Fibroblast of lung (primary cell): ENCODE data around the gene ADAM10. TPM values are rescaled to one million over a fixed set of nuclear protein-coding genes. Genes with fewer than 3 reads are reported as not detected.
"Not testable (repeated sequence)": the region's sequence is repeated elsewhere in the genome, so short reads cannot be mapped to it uniquely, and the experiment has no call there.

Experiments
- DNase-seq, 2 donors: peaks; one replicate each; pipeline versions ENCODE4 v3.0.0 to v3.0.0-alpha.2; 2010; ENCODE audit warnings: low read depth in 2 of 2
- H2AFZ ChIP-seq: 2 replicates; pipeline ENCODE4 v1.5.1; 2012; ENCODE audit warnings: low read length, control low read depth, inconsistent platforms
- H3K27ac ChIP-seq: 2 replicates; pipeline ENCODE4 v1.5.1; 2011; ENCODE audit warnings: low read length, control low read depth; ENCODE audit not compliant: insufficient read depth
- H3K27me3 ChIP-seq: 2 replicates; pipeline ENCODE4 v1.5.1; 2011; ENCODE audit warnings: mild to moderate bottlenecking, low read length; ENCODE audit not compliant: control insufficient read depth, insufficient read depth
- H3K36me3 ChIP-seq: 2 replicates; pipeline ENCODE4 v1.5.1; 2011; ENCODE audit warnings: low read length; ENCODE audit not compliant: control insufficient read depth, insufficient read depth
- H3K4me1 ChIP-seq: 2 replicates; pipeline ENCODE4 v1.5.1; 2011; ENCODE audit warnings: low read length; ENCODE audit not compliant: control insufficient read depth, insufficient read depth; ENCODE audit errors: extremely low read depth
- H3K4me2 ChIP-seq: 2 replicates; pipeline ENCODE4 v1.5.1; 2011; ENCODE audit warnings: low read length, control low read depth; ENCODE audit not compliant: insufficient read depth; ENCODE audit errors: extremely low read depth
- H3K4me3 ChIP-seq, 4 experiments: fragments of 200-600 bp in 1 of 4; sonication (generic) in 1 of 4; replicated peaks in 1 of 4; 2 replicates each; pipeline ENCODE4 v1.5.1; 2011 to 2016; ENCODE audit warnings: low read length in 4 of 4, low read depth in 3 of 4, mild to moderate bottlenecking in 3 of 4, control low read depth in 2 of 4, inconsistent platforms in 1 of 4, mixed read lengths in 1 of 4; ENCODE audit not compliant: insufficient read depth in 1 of 4; ENCODE audit errors: control extremely low read depth in 1 of 4
- H3K79me2 ChIP-seq: 2 replicates; pipeline ENCODE4 v1.5.1; 2012; ENCODE audit warnings: mild to moderate bottlenecking, low read length, inconsistent platforms; ENCODE audit not compliant: control insufficient read depth, insufficient read depth
- H3K9ac ChIP-seq: 2 replicates; pipeline ENCODE4 v1.5.1; 2011; ENCODE audit warnings: mild to moderate bottlenecking, low read length, control low read depth; ENCODE audit not compliant: insufficient read depth
- H3K9me3 ChIP-seq: 2 replicates; pipeline ENCODE4 v1.5.1; 2012; ENCODE audit warnings: low read depth, low read length; ENCODE audit not compliant: control insufficient read depth, insufficient read depth
- H4K20me1 ChIP-seq: 2 replicates; pipeline ENCODE4 v1.5.1; 2011; ENCODE audit warnings: low read length; ENCODE audit not compliant: control insufficient read depth, insufficient read depth; ENCODE audit errors: extremely low read depth
- CTCF ChIP-seq, 2 donors: IDR thresholded peaks in 1 of 2; conservative IDR thresholded peaks in 1 of 2; 1 replicate in 1 of 2; 2 replicates in 1 of 2; pipeline ENCODE4 v1.5.1; 2011 to 2012; ENCODE audit warnings: low read length in 2 of 2, control low read depth in 1 of 2, inconsistent platforms in 1 of 2, low read depth in 1 of 2, mild to moderate bottlenecking in 1 of 2
- EZH2 ChIP-seq: IDR thresholded peaks from 2 replicates; pipeline ENCODE4 v1.5.1; 2012; ENCODE audit warnings: low read length, control low read depth, mild to moderate bottlenecking; ENCODE audit errors: missing control alignments
- polyA plus RNA-seq, 2 donors: library from polyadenylated mRNA; depleted of rRNA in 1 of 2; stranded (reverse) in 1 of 2; unstranded in 1 of 2; fragments of >200 nt; gene quantifications; 2 replicates each; pipeline ENCODE4 v1.2.1, GENCODE V29; 2011 to 2012; ENCODE audit warnings: missing spikeins in 1 of 2
- total RNA-seq: library from RNA; depleted of rRNA; stranded (reverse); fragments of >200 nt; gene quantifications from 2 replicates; pipeline ENCODE4 v1.2.1, GENCODE V29; 2014

ADAM10 gene
- total and polyA plus RNA-seq, 2 donors (not counting 1 experiment from before 2014, with no cell fraction given): 224 to 318 TPM

- H2AFZ ChIP-seq: no peak overlapping the region
- no peak overlapping the region for H3K4me3 ChIP-seq
- no peak for TF ChIP-seq EZH2
- TF ChIP-seq CTCF (conservative IDR thresholded peaks at IDR 0.05 in 1 of 2, IDR thresholded peaks at IDR 0.05 in 1 of 2; ENCODE audit: low read depth in 1 of 2, low read length in 2 of 2): no peak
- H3K27ac ChIP-seq: no peak overlapping the region
- H3K79me2 ChIP-seq: no peaks in the 10 kb centered on the region
- no peak overlapping the region for H3K9ac ChIP-seq
- H3K4me1 ChIP-seq: peaks cover 7% of the 10 kb centered on the region
- H3K4me2 ChIP-seq: no peak overlapping the region
- H4K20me1 ChIP-seq: no peaks in the 10 kb centered on the region
- H3K9me3 ChIP-seq: no peaks in the 10 kb centered on the region
- no peak for DNase-seq
- no peaks in the 10 kb centered on the region for H3K36me3 ChIP-seq
- H3K27me3 ChIP-seq: no peaks in the 10 kb centered on the region
These were observed 123.1 kb downstream of the ADAM10 start for GRCh38 chr15:58626378-58626777.

- Histone ChIP-seq H3K79me2 (no peaks in the 10 kb centered on the region), H3K9me3 (no peaks in the 10 kb centered on the region), H3K9ac (no peak overlapping the region), H4K20me1 (no peaks in the 10 kb centered on the region), H3K4me2 (no peak overlapping the region), H3K27me3 (no peaks in the 10 kb centered on the region), H3K4me1 (peaks cover 2% of the 10 kb centered on the region), H2AFZ (no peak overlapping the region), H3K27ac (no peak overlapping the region), H3K36me3 (no peaks in the 10 kb centered on the region), H3K4me3 (no peak overlapping the region)
- TF ChIP-seq EZH2: no peak
- no peak for TF ChIP-seq CTCF (conservative IDR thresholded peaks at IDR 0.05 in 1 of 2, IDR thresholded peaks at IDR 0.05 in 1 of 2; ENCODE audit: low read depth in 1 of 2, low read length in 2 of 2)
- no peak for DNase-seq
These were observed 126.6 kb downstream of the ADAM10 start for GRCh38 chr15:58622877-58623276.

- not testable (repeated sequence) for H2AFZ ChIP-seq, H3K27ac ChIP-seq, DNase-seq, H3K4me1 ChIP-seq, H4K20me1 ChIP-seq, H3K9ac ChIP-seq, H3K27me3 ChIP-seq, H3K36me3 ChIP-seq, H3K9me3 ChIP-seq, H3K4me3 ChIP-seq, H3K4me2 ChIP-seq, H3K79me2 ChIP-seq
These were observed 129.2 kb downstream of the ADAM10 start for GRCh38 chr15:58620268-58620667.

- DNase-seq: no peak
- H3K79me2 ChIP-seq: peaks cover 7% of the 10 kb centered on the region
These were observed 133.3 kb downstream of the ADAM10 start for GRCh38 chr15:58616171-58616570.

More at GRCh38 chr15:58616171-58616570, 133.3 kb downstream of the ADAM10 start:
- Histone ChIP-seq H3K4me2 (no peak overlapping the region), H3K27ac (no peak overlapping the region), H3K27me3 (no peaks in the 10 kb centered on the region), H3K9ac (no peak overlapping the region), H3K36me3 (peaks cover 2% of the 10 kb centered on the region), H3K4me3 (no peak overlapping the region), H3K4me1 (no peaks in the 10 kb centered on the region), H4K20me1 (no peaks in the 10 kb centered on the region), H3K9me3 (no peaks in the 10 kb centered on the region), H2AFZ (no peak overlapping the region)
- TF ChIP-seq CTCF (conservative IDR thresholded peaks at IDR 0.05 in 1 of 2, IDR thresholded peaks at IDR 0.05 in 1 of 2; ENCODE audit: low read depth in 1 of 2, low read length in 2 of 2): no peak
- no peak for TF ChIP-seq EZH2
